Colonic mucosa (tissue), 4 donors: ENCODE results near the gene PLK3. TPM values are rescaled to one million over a fixed set of nuclear protein-coding genes. Genes with fewer than 3 reads are reported as not detected.
A peak's percentile ranks its signal among the peaks of the same experiment; 100 is the strongest.
"Not testable (repeated sequence)": the region's sequence is repeated elsewhere in the genome, so short reads cannot be mapped to it uniquely, and the experiment has no call there.

Source experiments
- DNase-seq: peaks from one replicate; pipeline ENCODE4 v3.0.0-alpha.2; 2020
- H3K27ac ChIP-seq: fragments of 200-600 bp; one replicate; pipeline ENCODE4 v1.8.0; 2021
- H3K27me3 ChIP-seq: fragments of 200-600 bp; one replicate; pipeline ENCODE4 v1.8.0; 2021
- H3K36me3 ChIP-seq: fragments of 200-600 bp; one replicate; pipeline ENCODE4 v1.8.0; 2021
- H3K4me1 ChIP-seq: fragments of 200-600 bp; one replicate; pipeline ENCODE4 v1.8.0; 2021; ENCODE audit warnings: mild to moderate bottlenecking
- H3K4me3 ChIP-seq: fragments of 200-600 bp; one replicate; pipeline ENCODE4 v1.8.0; 2021
- H3K9ac ChIP-seq, 2 donors: one replicate each; pipeline ENCODE4 v1.7.0; 2013; ENCODE audit warnings: control low read depth in 2 of 2, low read depth in 2 of 2, low read length in 2 of 2
- H3K9me3 ChIP-seq: fragments of 200-600 bp; one replicate; pipeline ENCODE4 v1.8.0; 2021
- intact Hi-C: fragments of 100-400 bp; cut with DNase I; formaldehyde crosslinking; loops from one replicate; pipeline ENCODE4 v1.14.1; 2022
- total RNA-seq, 2 donors: library from RNA; stranded (reverse); fragmentation: NEBNext Ultra II Directional in 1 of 2; extraction: Animal tissue kit (Norgen Biotek cat#: 25700) in 1 of 2; gene quantifications; one replicate each; pipeline ENCODE4 v1.2.1, GENCODE V29; 2021
- TF ChIP-seq, protein P1 (sequence below): fragments of 200-600 bp; IDR thresholded peaks from one replicate; pipeline ENCODE4 v1.8.0; 2022; ENCODE audit warnings: antibody characterized with exemption, mild to moderate bottlenecking
- donor health status: healthy.
- donor health status: DM: no; HTN: no; CAD: no.
- donor health status: DM: no; HTN: no; CAD: no.

The PLK3 gene
- total RNA-seq, 2 donors from 2014 or later = 7.7 to 8.8 TPM

- no peak for DNase-seq
- no peaks in the 10 kb centered on the region for H3K4me1 ChIP-seq
- H3K9me3 ChIP-seq = no peaks in the 10 kb centered on the region
- TF ChIP-seq, protein P1, sequence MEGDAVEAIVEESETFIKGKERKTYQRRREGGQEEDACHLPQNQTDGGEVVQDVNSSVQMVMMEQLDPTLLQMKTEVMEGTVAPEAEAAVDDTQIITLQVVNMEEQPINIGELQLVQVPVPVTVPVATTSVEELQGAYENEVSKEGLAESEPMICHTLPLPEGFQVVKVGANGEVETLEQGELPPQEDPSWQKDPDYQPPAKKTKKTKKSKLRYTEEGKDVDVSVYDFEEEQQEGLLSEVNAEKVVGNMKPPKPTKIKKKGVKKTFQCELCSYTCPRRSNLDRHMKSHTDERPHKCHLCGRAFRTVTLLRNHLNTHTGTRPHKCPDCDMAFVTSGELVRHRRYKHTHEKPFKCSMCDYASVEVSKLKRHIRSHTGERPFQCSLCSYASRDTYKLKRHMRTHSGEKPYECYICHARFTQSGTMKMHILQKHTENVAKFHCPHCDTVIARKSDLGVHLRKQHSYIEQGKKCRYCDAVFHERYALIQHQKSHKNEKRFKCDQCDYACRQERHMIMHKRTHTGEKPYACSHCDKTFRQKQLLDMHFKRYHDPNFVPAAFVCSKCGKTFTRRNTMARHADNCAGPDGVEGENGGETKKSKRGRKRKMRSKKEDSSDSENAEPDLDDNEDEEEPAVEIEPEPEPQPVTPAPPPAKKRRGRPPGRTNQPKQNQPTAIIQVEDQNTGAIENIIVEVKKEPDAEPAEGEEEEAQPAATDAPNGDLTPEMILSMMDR = no peak
- H3K36me3 ChIP-seq = no peaks in the 10 kb centered on the region
- intact Hi-C loops = loop anchor here (5.0 to 10.0 kb wide), 2 partner anchors 40 to 473 kb away; no protein-coding TSS in a partner anchor
- H3K4me3 ChIP-seq = no peak overlapping the region
- H3K9ac ChIP-seq = no peak overlapping the region
- no peaks in the 10 kb centered on the region for H3K27me3 ChIP-seq
- H3K27ac ChIP-seq = no peak overlapping the region
These were observed 32.0 kb downstream of the PLK3 start for GRCh38 chr1:44832056-44832705.

DNA sequence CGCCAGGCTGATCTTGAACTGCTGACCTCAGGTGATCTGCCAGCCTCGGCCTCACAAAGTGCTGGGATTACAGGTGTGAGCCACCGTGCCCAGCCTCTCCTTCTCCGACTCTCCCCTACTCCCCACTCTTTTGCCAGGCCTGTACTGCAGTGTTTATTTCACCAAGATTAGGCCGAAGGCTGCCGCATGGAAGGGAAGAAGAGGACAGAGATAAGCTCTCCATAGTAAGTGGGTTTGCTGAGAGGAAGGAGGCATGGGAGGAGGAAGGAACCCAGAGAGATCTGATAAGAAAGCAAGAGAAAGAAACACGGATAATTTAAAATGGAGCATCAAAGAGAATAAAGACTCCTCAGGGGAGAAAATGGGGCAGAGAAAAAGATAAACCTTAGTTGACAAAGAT, 34.2 kb downstream of the PLK3 start:
- no peak overlapping the region for H3K27ac ChIP-seq
- intact Hi-C loops = loop anchor here (5.0 to 10.0 kb wide), 2 partner anchors 42 to 470 kb away; no protein-coding TSS in a partner anchor

DNA sequence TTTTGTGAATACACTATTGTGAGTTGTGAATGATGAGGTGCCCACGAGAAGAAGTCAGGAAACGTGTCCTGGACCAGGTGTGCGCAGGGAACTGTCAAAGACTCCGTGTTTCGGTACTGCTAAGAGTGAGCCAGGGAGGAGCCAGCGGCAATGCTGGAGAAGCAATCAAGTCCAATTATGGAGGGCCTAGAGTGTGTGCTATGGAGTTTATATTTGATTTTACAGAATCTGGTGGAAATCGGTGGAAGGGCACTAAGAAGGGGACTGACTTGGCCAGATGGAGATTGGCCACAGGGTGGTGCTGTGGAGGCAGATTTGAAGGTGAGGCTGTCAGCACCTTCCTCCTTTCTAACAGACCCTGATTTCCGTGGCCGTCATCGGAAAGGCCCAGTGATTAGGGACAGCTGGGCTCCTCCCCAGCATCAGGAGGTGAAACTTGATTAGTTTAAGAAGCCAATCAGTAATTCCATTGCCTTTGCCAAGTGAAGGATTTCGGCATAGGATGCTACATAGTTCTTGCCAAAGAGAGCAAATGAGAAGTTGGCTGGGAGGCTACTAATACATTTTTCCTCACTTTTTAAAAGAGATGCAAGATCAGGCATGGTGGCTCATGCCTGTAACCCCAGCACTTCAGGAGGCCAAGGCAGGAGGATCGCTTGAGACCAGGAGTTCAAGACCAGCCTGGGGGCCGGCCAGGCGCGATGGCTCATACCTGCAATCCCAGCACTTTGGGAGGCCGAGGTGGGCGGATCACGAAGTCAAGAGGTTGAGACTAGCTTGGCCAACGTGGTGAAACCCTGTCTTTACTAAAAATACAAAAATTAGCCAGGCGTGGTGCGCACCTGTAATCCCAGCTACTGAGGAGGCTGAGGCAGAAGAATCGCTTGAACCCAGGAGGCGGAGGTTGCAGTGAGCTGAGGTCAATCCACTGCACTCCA, 35.8 kb downstream of the PLK3 start:
- no peaks in the 10 kb centered on the region for H3K4me1 ChIP-seq
- no peak overlapping the region for H3K4me3 ChIP-seq
- no peak overlapping the region for H3K27ac ChIP-seq
- TF ChIP-seq, protein P1 = peak; percentile 84
- intact Hi-C loops = loop anchor here (10.0 kb wide), 1 partner anchor 469 kb away; no protein-coding TSS in a partner anchor
- H3K9me3 ChIP-seq = no peaks in the 10 kb centered on the region
- H3K9ac ChIP-seq = no peak overlapping the region
- no peaks in the 10 kb centered on the region for H3K36me3 ChIP-seq
- H3K27me3 ChIP-seq = no peaks in the 10 kb centered on the region
- peak; percentile 91 for DNase-seq

More for the DNA sequence above, 34.2 kb downstream of the PLK3 start:
- H3K4me3 ChIP-seq = no peak overlapping the region
- no peaks in the 10 kb centered on the region for H3K9me3 ChIP-seq
- TF ChIP-seq, protein P1 = no peak
- no peaks in the 10 kb centered on the region for H3K4me1 ChIP-seq
- H3K36me3 ChIP-seq = no peaks in the 10 kb centered on the region
- no peaks in the 10 kb centered on the region for H3K27me3 ChIP-seq
- no peak overlapping the region for H3K9ac ChIP-seq
- DNase-seq = no peak

GRCh38 chr1:44838294-44838693, 38.1 kb downstream of the PLK3 start:
- intact Hi-C loops = loop anchor here (10.0 kb wide), 1 partner anchor 467 kb away; no protein-coding TSS in a partner anchor
- not testable (repeated sequence) for DNase-seq, H3K27ac ChIP-seq, H3K4me3 ChIP-seq, H3K9me3 ChIP-seq, H3K4me1 ChIP-seq, H3K27me3 ChIP-seq, H3K36me3 ChIP-seq, H3K9ac ChIP-seq

GRCh38 chr1:44839576-44839975, 39.4 kb downstream of the PLK3 start:
- Histone ChIP-seq H3K4me3 (no peak overlapping the region), H3K36me3 (no peaks in the 10 kb centered on the region), H3K27me3 (no peaks in the 10 kb centered on the region), H3K27ac (no peak overlapping the region), H3K4me1 (no peaks in the 10 kb centered on the region), H3K9me3 (no peaks in the 10 kb centered on the region), H3K9ac (no peak overlapping the region)
- no peak for DNase-seq
- intact Hi-C loops = loop anchor here (10.0 kb wide), 1 partner anchor 465 kb away; no protein-coding TSS in a partner anchor
- TF ChIP-seq, protein P1 = no peak
